ENCODE measurements around the gene RPL22L1.
A peak's percentile ranks its signal among the peaks of the same experiment; 100 is the strongest.

The RPL22L1 gene

DNA sequence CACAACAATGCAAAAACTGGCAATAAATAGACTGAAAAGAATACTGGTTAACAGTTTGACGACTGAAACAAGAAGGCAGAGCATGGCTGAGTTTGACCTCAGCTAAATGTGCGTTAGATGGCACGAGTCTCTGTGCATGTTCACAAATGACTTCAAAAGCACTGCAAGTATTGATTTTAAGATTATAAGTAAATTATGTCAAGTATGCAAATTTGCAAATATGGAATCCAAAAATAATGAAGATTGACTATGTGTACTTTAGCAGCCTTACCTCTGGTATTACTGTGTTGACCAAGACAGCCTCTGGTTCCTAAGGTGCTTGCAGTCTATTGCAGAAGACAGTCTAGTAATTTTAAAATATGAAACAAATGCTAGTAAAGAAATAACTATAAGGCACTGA lies 41.1 kb upstream of the RPL22L1 start:
- H3K4me3 ChIP-seq (IDR thresholded peaks at IDR 0.05; ENCODE audit: insufficient read depth, low read depth, low read length), result no peak overlapping the region
- H3K79me2 ChIP-seq (ENCODE audit: insufficient read depth, low read depth), result no peaks in the 10 kb centered on the region
- TF ChIP-seq, protein P1, sequence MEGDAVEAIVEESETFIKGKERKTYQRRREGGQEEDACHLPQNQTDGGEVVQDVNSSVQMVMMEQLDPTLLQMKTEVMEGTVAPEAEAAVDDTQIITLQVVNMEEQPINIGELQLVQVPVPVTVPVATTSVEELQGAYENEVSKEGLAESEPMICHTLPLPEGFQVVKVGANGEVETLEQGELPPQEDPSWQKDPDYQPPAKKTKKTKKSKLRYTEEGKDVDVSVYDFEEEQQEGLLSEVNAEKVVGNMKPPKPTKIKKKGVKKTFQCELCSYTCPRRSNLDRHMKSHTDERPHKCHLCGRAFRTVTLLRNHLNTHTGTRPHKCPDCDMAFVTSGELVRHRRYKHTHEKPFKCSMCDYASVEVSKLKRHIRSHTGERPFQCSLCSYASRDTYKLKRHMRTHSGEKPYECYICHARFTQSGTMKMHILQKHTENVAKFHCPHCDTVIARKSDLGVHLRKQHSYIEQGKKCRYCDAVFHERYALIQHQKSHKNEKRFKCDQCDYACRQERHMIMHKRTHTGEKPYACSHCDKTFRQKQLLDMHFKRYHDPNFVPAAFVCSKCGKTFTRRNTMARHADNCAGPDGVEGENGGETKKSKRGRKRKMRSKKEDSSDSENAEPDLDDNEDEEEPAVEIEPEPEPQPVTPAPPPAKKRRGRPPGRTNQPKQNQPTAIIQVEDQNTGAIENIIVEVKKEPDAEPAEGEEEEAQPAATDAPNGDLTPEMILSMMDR (conservative IDR thresholded peaks at IDR 0.05; ENCODE audit: low read depth, low read length), result no peak
- H2AFZ ChIP-seq (ENCODE audit: low read depth), result no peak overlapping the region
- no peak overlapping the region for H3K27ac ChIP-seq
- H3K36me3 ChIP-seq (ENCODE audit: insufficient read depth), result no peaks in the 10 kb centered on the region
- no peak overlapping the region for H3K9ac ChIP-seq
- no peaks in the 10 kb centered on the region for H3K27me3 ChIP-seq (ENCODE audit: insufficient read depth, low read depth)
- H3K4me1 ChIP-seq (ENCODE audit: low read depth, poor library complexity, severe bottlenecking), result no peaks in the 10 kb centered on the region
- H3K4me2 ChIP-seq, result no peak overlapping the region
- no peaks in the 10 kb centered on the region for H4K20me1 ChIP-seq (ENCODE audit: insufficient read depth)

DNA sequence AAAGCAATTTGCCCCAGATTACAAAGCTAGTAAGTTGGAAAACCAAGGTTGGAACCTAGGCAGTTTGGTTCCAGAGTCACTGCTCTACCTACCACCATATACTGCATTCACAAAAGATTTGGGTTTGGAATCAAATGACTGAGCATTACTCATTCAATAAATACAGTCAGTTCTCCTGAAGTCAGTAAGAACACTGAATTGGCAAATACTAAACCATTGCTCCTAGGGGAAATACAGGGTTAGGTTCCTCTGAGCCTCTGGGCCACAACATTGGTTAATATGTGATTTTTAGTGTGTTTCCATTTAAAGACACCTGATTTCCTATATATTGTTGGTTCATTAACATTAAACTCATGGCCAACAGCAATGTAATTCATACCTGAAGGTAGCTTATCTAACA lies 40.5 kb upstream of the RPL22L1 start:
- H3K27me3 ChIP-seq (ENCODE audit: insufficient read depth, low read depth), result no peaks in the 10 kb centered on the region
- no peak overlapping the region for H3K4me2 ChIP-seq
- no peak overlapping the region for H3K9ac ChIP-seq
- no peak overlapping the region for H3K27ac ChIP-seq
- no peaks in the 10 kb centered on the region for H3K36me3 ChIP-seq (ENCODE audit: insufficient read depth)
- H3K4me1 ChIP-seq (ENCODE audit: low read depth, poor library complexity, severe bottlenecking), result no peaks in the 10 kb centered on the region
- no peak overlapping the region for H2AFZ ChIP-seq (ENCODE audit: low read depth)
- TF ChIP-seq, protein P1 (conservative IDR thresholded peaks at IDR 0.05; ENCODE audit: low read depth, low read length), result no peak
- H3K4me3 ChIP-seq (IDR thresholded peaks at IDR 0.05; ENCODE audit: insufficient read depth, low read depth, low read length), result no peak overlapping the region
- H3K79me2 ChIP-seq (ENCODE audit: insufficient read depth, low read depth), result no peaks in the 10 kb centered on the region
- H4K20me1 ChIP-seq (ENCODE audit: insufficient read depth), result no peaks in the 10 kb centered on the region

- H3K27me3 ChIP-seq (ENCODE audit: insufficient read depth, low read depth), result no peaks in the 10 kb centered on the region
- H3K4me1 ChIP-seq (ENCODE audit: low read depth, poor library complexity, severe bottlenecking), result no peaks in the 10 kb centered on the region
- peak overlapping the region; percentile 53 for H2AFZ ChIP-seq (ENCODE audit: low read depth)
- H3K4me3 ChIP-seq (IDR thresholded peaks at IDR 0.05; ENCODE audit: insufficient read depth, low read depth, low read length), result no peak overlapping the region
- no peak overlapping the region for H3K9ac ChIP-seq
- no peak overlapping the region for H3K27ac ChIP-seq
- TF ChIP-seq, protein P1 (conservative IDR thresholded peaks at IDR 0.05; ENCODE audit: low read depth, low read length), result no peak
- no peak overlapping the region; the same call in 1 of the 2 replicates for H3K4me2 ChIP-seq
- H3K79me2 ChIP-seq (ENCODE audit: insufficient read depth, low read depth), result no peaks in the 10 kb centered on the region
- H4K20me1 ChIP-seq (ENCODE audit: insufficient read depth), result no peaks in the 10 kb centered on the region
- H3K36me3 ChIP-seq (ENCODE audit: insufficient read depth), result no peaks in the 10 kb centered on the region
These were observed 39.3 kb upstream of the RPL22L1 start for GRCh38 chr3:170909129-170909903.

DNA sequence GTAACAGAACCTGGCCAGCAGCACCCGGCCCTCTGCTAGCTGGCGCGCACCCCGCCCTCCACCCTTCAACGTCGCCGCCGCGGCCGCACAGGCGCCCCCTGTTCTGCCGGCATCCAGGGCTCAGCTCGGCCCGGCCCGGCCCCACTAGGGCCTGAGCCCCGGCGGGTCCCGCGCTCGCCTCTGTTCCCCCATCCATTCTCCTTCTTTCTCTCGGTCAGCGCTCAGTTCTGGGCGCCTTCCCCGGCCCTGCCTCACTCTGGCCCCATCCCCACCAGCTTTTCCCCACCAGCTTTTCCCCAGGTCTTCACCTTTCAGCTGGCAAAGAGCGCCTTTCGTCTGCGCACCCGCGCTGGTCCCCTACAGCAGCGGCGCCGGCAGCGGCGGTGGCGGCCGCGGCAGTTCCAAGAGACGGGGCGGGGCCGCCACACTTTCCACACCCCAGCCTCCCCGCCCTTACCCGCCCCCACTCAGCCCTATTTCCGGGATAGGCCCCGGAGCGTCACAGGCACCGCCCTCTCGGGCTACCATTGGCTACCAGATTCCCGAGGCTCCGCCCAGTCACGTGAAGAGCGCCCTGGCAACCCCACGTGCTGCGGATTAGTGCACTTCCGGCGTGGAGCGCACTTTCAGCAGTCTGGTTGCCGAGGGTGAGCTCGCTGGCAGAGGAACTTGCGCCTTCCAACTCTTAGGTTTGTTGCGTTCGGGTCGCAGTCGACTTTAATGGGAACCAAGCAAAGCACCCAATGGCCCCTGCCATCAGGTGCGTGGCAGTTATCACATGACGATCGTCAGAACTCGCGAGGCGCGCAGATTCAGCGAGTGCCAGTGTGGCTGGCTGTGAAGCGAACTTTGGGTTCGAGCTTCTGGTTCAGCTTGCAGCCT lies 38.5 kb upstream of the RPL22L1 start, which contains the start of gene EIF5A2:
Gene EIF5A2, minus strand, starts transcription at position 403 of the 882 bp plus-strand sequence. CDS start 831 bp downstream, outside the sequence.
- Histone ChIP-seq H2AFZ (ENCODE audit: low read depth) (peak within 1 kb of the TSS; percentile 53), H3K4me3 (IDR thresholded peaks at IDR 0.05; ENCODE audit: insufficient read depth, low read depth, low read length) (no peak within 1 kb of the TSS), H4K20me1 (ENCODE audit: insufficient read depth) (no peaks in the 10 kb centered on the region), H3K9ac (no peak within 1 kb of the TSS), H3K36me3 (ENCODE audit: insufficient read depth) (no peaks in the 10 kb centered on the region), H3K4me1 (ENCODE audit: low read depth, poor library complexity, severe bottlenecking) (no peaks in the 10 kb centered on the region), H3K4me2 (peak within 1 kb of the TSS; percentile 53; the same call in 1 of the 2 replicates), H3K27me3 (ENCODE audit: insufficient read depth, low read depth) (no peaks in the 10 kb centered on the region), H3K79me2 (ENCODE audit: insufficient read depth, low read depth) (no peaks in the 10 kb centered on the region), H3K27ac (no peak within 1 kb of the TSS)
- TF ChIP-seq, protein P1 (conservative IDR thresholded peaks at IDR 0.05; ENCODE audit: low read depth, low read length), result no peak

All from KMS-11 (cell line).